Activated T-cell treated with anti-CD3 and anti-CD28 coated beads for 4 hours (primary cell): Measurements from ENCODE around the gene EPHB3.

ENCODE experiments used
- DNase-seq: peaks from one replicate; pipeline ENCODE4 v3.0.0-alpha.2; 2020

Gene EPHB3

GRCh38 chr3:184543843-184544512, 17.6 kb upstream of the EPHB3 start:
- DNase-seq: peak; percentile 69

- no peak for DNase-seq
Observed at GRCh38 chr3:184544513-184544861, 17.1 kb upstream of the EPHB3 start.

GRCh38 chr3:184545769-184546168, 15.8 kb upstream of the EPHB3 start:
- no peak for DNase-seq

- no peak for DNase-seq
Observed at GRCh38 chr3:184546252-184546651, 15.3 kb upstream of the EPHB3 start.

- no peak for DNase-seq
Observed at GRCh38 chr3:184549796-184550577, 11.6 kb upstream of the EPHB3 start.

GRCh38 chr3:184551103-184551502, 10.5 kb upstream of the EPHB3 start:
- DNase-seq: no peak

- DNase-seq: no peak
Observed at GRCh38 chr3:184551614-184552256, 9.8 kb upstream of the EPHB3 start.

- no peak for DNase-seq
Observed at GRCh38 chr3:184552296-184552695, 9.3 kb upstream of the EPHB3 start.

GRCh38 chr3:184552863-184553262, 8.7 kb upstream of the EPHB3 start:
- no peak for DNase-seq

GRCh38 chr3:184553385-184553784, 8.2 kb upstream of the EPHB3 start:
- no peak for DNase-seq

- no peak for DNase-seq
Observed at GRCh38 chr3:184554461-184554860, 7.1 kb upstream of the EPHB3 start.

GRCh38 chr3:184556582-184557347, 4.8 kb upstream of the EPHB3 start:
- DNase-seq: no peak

- DNase-seq: no peak
Observed at GRCh38 chr3:184557348-184557950, 4.1 kb upstream of the EPHB3 start.

GRCh38 chr3:184558726-184559125, 2.9 kb upstream of the EPHB3 start:
- DNase-seq: no peak

GRCh38 chr3:184559336-184559735, 2.2 kb upstream of the EPHB3 start:
- DNase-seq: no peak

- no peak for DNase-seq
Observed at GRCh38 chr3:184560531-184560930, 1.1 kb upstream of the EPHB3 start.

- DNase-seq: no peak
Observed at GRCh38 chr3:184561913-184562877, 610 bp downstream of the EPHB3 start.

- DNase-seq: no peak
Observed at GRCh38 chr3:184562878-184563560, 1.4 kb downstream of the EPHB3 start.

GRCh38 chr3:184563561-184563925, 2.0 kb downstream of the EPHB3 start:
- no peak for DNase-seq

- DNase-seq: no peak
Observed at GRCh38 chr3:184563941-184564684, 2.5 kb downstream of the EPHB3 start.
